ENCODE results near the gene CZIB. TPM values are rescaled to one million over a fixed set of nuclear protein-coding genes. Genes with fewer than 3 reads are reported as not detected.

The CZIB gene
- total RNA-seq, 1 donor from 2014 or later = 58.0 TPM

DNA sequence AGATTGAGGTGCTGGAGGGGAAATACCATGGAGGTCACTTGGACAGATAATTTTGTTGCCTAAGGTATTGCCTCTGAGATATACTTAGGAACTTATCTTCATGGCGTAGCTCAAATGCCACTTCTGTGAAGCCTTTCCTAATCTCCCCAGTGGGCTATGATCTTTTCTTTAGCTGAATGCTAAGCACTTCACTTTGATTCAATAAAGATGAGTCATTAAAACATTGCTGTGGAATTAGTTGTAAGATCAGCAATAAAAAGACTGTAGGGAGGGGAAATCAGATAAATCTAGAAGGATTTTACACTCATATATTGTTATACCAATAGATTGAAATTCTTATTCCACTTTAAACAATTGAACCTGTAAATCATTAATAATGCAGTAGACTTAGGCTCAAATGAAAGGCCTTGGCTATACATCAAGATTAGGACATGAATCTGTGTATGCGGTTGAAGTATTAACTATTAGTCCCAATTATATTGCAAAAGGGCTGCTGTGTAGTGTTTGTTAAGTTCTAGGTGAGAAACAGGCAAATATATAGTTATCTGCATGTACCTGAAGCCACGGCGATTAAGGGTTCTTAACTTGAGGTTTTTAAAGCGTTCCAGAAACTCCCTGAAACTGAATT lies 37.1 kb upstream of the CZIB start:
- H3K27me3 ChIP-seq = no peaks in the 10 kb centered on the region
- TF ChIP-seq, protein P1, sequence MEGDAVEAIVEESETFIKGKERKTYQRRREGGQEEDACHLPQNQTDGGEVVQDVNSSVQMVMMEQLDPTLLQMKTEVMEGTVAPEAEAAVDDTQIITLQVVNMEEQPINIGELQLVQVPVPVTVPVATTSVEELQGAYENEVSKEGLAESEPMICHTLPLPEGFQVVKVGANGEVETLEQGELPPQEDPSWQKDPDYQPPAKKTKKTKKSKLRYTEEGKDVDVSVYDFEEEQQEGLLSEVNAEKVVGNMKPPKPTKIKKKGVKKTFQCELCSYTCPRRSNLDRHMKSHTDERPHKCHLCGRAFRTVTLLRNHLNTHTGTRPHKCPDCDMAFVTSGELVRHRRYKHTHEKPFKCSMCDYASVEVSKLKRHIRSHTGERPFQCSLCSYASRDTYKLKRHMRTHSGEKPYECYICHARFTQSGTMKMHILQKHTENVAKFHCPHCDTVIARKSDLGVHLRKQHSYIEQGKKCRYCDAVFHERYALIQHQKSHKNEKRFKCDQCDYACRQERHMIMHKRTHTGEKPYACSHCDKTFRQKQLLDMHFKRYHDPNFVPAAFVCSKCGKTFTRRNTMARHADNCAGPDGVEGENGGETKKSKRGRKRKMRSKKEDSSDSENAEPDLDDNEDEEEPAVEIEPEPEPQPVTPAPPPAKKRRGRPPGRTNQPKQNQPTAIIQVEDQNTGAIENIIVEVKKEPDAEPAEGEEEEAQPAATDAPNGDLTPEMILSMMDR (IDR thresholded peaks at IDR 0.05) = no peak
- no peaks in the 10 kb centered on the region for H3K9me3 ChIP-seq
- no peak overlapping the region for H3K27ac ChIP-seq
- intact Hi-C loops (cut with DNase I) = no loop called here
- ATAC-seq (no peak), DNase-seq (no peak)
- H3K4me3 ChIP-seq = no peak overlapping the region
- peaks cover 4% of the 10 kb centered on the region for H3K36me3 ChIP-seq
- no peaks in the 10 kb centered on the region for H3K4me1 ChIP-seq

DNA sequence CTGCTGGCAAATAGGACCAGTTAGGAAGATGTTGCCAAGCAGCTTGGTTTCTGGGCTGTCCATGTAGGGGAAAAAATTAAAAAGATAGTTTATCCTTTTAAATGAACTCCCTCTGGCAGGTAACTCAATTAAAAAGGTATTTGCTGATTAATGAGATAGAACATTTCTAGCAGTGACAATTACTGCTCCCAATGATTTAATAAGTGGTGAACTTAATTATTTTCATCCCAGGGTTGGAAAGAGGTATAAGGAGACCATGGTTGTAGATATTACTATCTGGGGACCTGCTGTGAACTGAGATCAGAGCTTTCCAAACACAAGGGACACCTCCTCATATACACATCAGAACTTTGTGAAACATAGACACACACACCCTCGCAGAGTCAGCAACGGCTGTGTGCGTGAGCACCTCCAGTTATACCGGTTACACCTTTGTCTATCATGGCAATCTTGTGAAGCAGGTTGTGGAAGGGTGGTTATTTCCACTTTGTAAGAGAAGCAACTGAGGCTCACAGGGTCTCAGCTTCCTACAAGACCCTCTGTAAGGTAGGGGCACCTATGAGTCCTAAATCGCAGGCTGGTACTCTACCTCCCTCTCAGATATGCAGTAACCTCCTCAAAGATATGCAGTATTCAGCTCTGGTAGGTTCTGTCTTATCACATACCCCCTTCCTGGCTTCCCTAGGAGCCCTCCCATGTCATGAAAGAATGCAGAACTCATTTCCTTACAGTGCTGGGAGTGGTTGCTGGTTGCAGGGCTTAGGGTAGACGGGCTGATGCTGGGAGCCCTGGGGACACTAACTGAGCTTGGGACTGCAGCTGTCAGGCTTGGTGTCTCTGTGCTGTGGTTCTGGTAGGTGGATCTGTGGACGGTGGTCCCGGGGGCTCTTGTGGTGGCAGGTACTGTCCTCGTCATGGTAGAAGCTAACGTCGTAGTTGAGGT lies 36.3 kb upstream of the CZIB start:
- no peaks in the 10 kb centered on the region for H3K9me3 ChIP-seq
- TF ChIP-seq, protein P1 (IDR thresholded peaks at IDR 0.05) = no peak
- peaks cover 4% of the 10 kb centered on the region for H3K36me3 ChIP-seq
- H3K27me3 ChIP-seq = no peaks in the 10 kb centered on the region
- intact Hi-C loops (cut with DNase I) = no loop called here
- H3K4me3 ChIP-seq = no peak overlapping the region
- H3K27ac ChIP-seq = no peak overlapping the region
- ATAC-seq (no peak), DNase-seq (no peak)
- H3K4me1 ChIP-seq = no peaks in the 10 kb centered on the region

DNA sequence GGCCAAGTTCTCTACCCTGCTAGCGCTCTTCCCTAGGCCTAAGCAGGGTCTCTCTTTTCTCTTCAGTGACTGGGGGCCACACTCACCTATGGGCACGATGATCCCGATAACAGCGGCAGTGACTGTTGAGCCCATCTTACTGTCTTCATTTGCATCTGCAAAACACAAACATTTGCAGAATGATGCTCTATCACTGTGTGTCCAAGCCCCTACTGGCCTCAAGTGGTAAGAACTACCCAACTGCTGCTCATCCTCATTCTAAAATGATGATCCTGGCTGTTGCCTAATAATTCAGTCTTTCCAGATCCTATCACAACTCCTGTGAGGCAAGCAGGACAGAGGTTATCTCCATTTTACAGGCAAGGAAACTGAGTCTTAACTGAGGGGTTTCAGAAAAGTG lies 34.6 kb upstream of the CZIB start:
- DNase-seq (no peak), ATAC-seq (no peak)
- Histone ChIP-seq H3K4me1 (no peaks in the 10 kb centered on the region), H3K4me3 (no peak overlapping the region), H3K27ac (no peak overlapping the region), H3K9me3 (no peaks in the 10 kb centered on the region), H3K36me3 (no peaks in the 10 kb centered on the region), H3K27me3 (no peaks in the 10 kb centered on the region)
- intact Hi-C loops (cut with DNase I) = no loop called here
- TF ChIP-seq, protein P1 (IDR thresholded peaks at IDR 0.05) = no peak

DNA sequence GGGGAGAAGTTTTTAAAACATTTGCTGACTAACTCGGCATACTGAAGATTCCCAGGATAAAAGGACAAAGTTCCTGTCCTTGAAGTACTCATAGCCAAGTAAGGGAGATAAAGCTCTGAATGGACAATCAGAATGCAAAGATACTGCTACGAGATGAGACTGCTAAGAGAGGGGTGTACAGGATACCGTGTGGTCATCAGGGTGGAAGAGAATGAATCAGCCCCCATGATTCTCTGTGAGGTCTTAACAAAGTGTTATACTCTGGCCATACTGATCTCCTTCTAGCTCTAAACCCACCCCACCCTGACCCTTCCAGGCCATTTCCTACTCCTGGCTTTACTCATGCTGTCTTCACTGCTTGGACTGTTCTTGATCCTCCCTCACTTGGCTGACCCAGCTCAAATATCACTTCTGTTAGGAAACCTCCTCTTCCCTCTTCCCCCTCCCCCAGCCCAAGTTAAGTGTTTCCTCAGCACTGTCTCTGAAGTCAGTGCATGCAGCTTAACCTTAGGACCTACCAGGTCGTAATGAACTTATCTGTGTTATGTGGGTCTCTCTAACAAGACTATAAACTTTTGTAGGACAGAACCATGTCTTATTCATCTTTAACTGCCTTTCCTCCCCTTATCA lies 33.7 kb upstream of the CZIB start:
- H3K36me3 ChIP-seq = no peaks in the 10 kb centered on the region
- H3K4me3 ChIP-seq = no peak overlapping the region
- ATAC-seq (no peak), DNase-seq (no peak)
- no peaks in the 10 kb centered on the region for H3K27me3 ChIP-seq
- no peaks in the 10 kb centered on the region for H3K4me1 ChIP-seq
- no peaks in the 10 kb centered on the region for H3K9me3 ChIP-seq
- TF ChIP-seq, protein P1 (IDR thresholded peaks at IDR 0.05) = no peak
- intact Hi-C loops (cut with DNase I) = no loop called here
- no peak overlapping the region for H3K27ac ChIP-seq

DNA sequence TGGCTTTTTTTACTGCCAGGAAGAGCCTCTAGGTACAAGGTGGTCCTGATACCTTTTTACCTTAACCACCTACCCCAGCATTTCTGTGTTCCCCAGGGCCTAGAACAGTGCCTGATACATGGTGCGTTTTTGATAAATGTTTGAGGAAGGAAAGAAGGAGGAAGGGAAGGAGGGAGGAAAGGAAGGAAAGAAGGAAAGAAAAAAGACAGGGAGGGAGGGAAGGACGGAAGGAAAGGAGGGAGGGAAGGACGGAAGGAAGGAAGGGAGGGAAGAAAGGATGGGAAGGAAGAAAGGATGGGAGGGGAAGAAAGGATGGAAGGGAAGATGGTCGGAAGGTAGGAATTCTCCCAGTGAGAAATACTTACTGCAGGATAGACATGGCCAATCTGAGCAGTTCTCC lies 29.9 kb upstream of the CZIB start:
- intact Hi-C loops (cut with DNase I) = no loop called here
- TF ChIP-seq, protein P1 (IDR thresholded peaks at IDR 0.05) = no peak

More for the DNA sequence above, 29.9 kb upstream of the CZIB start:
- Histone ChIP-seq H3K9me3 (no peaks in the 10 kb centered on the region), H3K4me3 (no peak overlapping the region), H3K27me3 (no peaks in the 10 kb centered on the region), H3K27ac (no peak overlapping the region), H3K4me1 (no peaks in the 10 kb centered on the region), H3K36me3 (no peaks in the 10 kb centered on the region)
- no peak for DNase-seq
- ATAC-seq = no peak
